Activated B cell treated with CpG ODN at 0.5 μM for 24 hours (primary cell): Measurements from ENCODE around the gene ABCG5. TPM values are rescaled to one million over a fixed set of nuclear protein-coding genes. Genes with fewer than 3 reads are reported as not detected.

ENCODE experiments used
- ATAC-seq: fragments of 200-7000 bp; cut with Tn5 transposase; one replicate; pipeline ENCODE4 v1.10.0; 2021; ENCODE audit warnings: low read depth, mild to moderate bottlenecking, moderate library complexity
- CTCF ChIA-PET: fragments of 350-600 bp; sonication (Branson Sonifier 250); formaldehyde crosslinking; loops from one replicate; lab custom pipeline; 2021; ENCODE audit warnings: antibody characterized with exemption; lab: Charles Lee
- POLR2A ChIA-PET: fragments of 350-600 bp; sonication (Branson Sonifier 250); formaldehyde crosslinking; loops from one replicate; lab custom pipeline; 2021; ENCODE audit warnings: antibody characterized with exemption; lab: Charles Lee
- DNase-seq: peaks from one replicate; pipeline ENCODE4 v3.0.0; 2022
- H3K27ac Mint-ChIP-seq: one replicate; pipeline ENCODE4 v1.8.0; 2020; ENCODE audit warnings: mixed read lengths
- H3K27me3 Mint-ChIP-seq: one replicate; pipeline ENCODE4 v1.8.0; 2021; ENCODE audit warnings: mixed read lengths
- H3K36me3 Mint-ChIP-seq: one replicate; pipeline ENCODE4 v1.8.0; 2021; ENCODE audit warnings: low read depth, mixed read lengths
- H3K4me1 Mint-ChIP-seq: one replicate; pipeline ENCODE4 v1.8.0; 2021; ENCODE audit warnings: mixed read lengths
- H3K4me3 Mint-ChIP-seq: one replicate; pipeline ENCODE4 v1.8.0; 2020; ENCODE audit warnings: mild to moderate bottlenecking, mixed read lengths
- H3K9me3 Mint-ChIP-seq: one replicate; pipeline ENCODE4 v1.8.0; 2020; ENCODE audit warnings: mixed read lengths
- intact Hi-C: fragments of 100-400 bp; cut with micrococcal nuclease; formaldehyde crosslinking; loops from one replicate; pipeline ENCODE4 v1.15.1; 2024
- total RNA-seq: library from RNA; stranded (reverse); gene quantifications from 2 replicates; pipeline ENCODE4 v1.2.3, GENCODE V29; 2022
- TF ChIP-seq, protein P1 (sequence below): fragments of 200-600 bp; IDR thresholded peaks from one replicate; pipeline ENCODE4 v1.8.0; 2022; ENCODE audit warnings: antibody characterized with exemption, mild to moderate bottlenecking

Gene ABCG5
- total RNA-seq, 1 donor from 2014 or later = not detected

DNA sequence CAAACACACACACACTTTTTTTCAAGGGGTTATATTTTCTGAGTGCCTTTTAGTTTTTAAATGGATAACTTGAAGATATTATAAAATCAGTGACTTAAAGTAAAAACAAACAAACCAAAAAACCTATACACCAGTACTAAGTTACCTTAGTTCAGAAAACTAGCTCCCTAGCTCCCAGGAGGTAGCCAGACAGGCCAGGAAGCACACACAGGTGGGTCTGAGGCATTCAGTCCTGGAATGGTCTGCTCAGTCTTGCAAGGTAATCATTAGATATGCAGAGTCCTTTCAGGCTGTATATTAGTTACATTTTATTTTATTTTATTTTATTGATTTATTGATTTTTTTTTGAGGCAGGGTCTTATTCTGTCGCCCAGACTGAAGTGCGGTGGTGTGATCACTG lies 75.5 kb downstream of the ABCG5 start:
- DNase-seq (no peak), ATAC-seq (no peak)
- H3K4me3 Mint-ChIP-seq = no peak overlapping the region
- H3K36me3 Mint-ChIP-seq = no peaks in the 10 kb centered on the region
- H3K27ac Mint-ChIP-seq = no peak overlapping the region
- peaks cover 7% of the 10 kb centered on the region for H3K27me3 Mint-ChIP-seq
- CTCF ChIA-PET = no interaction called here
- POLR2A ChIA-PET = no interaction called here
- no peaks in the 10 kb centered on the region for H3K9me3 Mint-ChIP-seq
- TF ChIP-seq, protein P1, sequence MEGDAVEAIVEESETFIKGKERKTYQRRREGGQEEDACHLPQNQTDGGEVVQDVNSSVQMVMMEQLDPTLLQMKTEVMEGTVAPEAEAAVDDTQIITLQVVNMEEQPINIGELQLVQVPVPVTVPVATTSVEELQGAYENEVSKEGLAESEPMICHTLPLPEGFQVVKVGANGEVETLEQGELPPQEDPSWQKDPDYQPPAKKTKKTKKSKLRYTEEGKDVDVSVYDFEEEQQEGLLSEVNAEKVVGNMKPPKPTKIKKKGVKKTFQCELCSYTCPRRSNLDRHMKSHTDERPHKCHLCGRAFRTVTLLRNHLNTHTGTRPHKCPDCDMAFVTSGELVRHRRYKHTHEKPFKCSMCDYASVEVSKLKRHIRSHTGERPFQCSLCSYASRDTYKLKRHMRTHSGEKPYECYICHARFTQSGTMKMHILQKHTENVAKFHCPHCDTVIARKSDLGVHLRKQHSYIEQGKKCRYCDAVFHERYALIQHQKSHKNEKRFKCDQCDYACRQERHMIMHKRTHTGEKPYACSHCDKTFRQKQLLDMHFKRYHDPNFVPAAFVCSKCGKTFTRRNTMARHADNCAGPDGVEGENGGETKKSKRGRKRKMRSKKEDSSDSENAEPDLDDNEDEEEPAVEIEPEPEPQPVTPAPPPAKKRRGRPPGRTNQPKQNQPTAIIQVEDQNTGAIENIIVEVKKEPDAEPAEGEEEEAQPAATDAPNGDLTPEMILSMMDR = no peak
- intact Hi-C loops = no loop called here
- H3K4me1 Mint-ChIP-seq = no peaks in the 10 kb centered on the region

Other genes starting within 250 kb of the ABCG5 start
- 43.2 and 51.4 TPM in 2 replicates for gene THADA, start 242.8 kb downstream of the ABCG5 start, total RNA-seq
- 0.07 and 0.11 TPM in 2 replicates for gene PLEKHH2, start 201.6 kb downstream of the ABCG5 start, total RNA-seq
- 0.17 TPM in 1 of 2 replicates, not detected in the other for gene C1GALT1C1L, start 162.4 kb downstream of the ABCG5 start, total RNA-seq
- gene DYNC2LI1, start 64.8 kb downstream of the ABCG5 start, total RNA-seq = 8.9 and 10.4 TPM in 2 replicates
- gene ABCG8, start 132 bp upstream of the ABCG5 start, total RNA-seq = not detected in 2 replicates
- 114 and 120 TPM in 2 replicates for gene LRPPRC, start 157.2 kb upstream of the ABCG5 start, total RNA-seq